ENCODE results near the gene TMC6. TPM values are rescaled to one million over a fixed set of nuclear protein-coding genes. Genes with fewer than 3 reads are reported as not detected.

Gene TMC6
- total and polyA plus RNA-seq, 2 of the 13 experiments (the other 11 are each of a cell fraction or from before 2014, with no cell fraction given) = 48.4 to 99.1 TPM

DNA sequence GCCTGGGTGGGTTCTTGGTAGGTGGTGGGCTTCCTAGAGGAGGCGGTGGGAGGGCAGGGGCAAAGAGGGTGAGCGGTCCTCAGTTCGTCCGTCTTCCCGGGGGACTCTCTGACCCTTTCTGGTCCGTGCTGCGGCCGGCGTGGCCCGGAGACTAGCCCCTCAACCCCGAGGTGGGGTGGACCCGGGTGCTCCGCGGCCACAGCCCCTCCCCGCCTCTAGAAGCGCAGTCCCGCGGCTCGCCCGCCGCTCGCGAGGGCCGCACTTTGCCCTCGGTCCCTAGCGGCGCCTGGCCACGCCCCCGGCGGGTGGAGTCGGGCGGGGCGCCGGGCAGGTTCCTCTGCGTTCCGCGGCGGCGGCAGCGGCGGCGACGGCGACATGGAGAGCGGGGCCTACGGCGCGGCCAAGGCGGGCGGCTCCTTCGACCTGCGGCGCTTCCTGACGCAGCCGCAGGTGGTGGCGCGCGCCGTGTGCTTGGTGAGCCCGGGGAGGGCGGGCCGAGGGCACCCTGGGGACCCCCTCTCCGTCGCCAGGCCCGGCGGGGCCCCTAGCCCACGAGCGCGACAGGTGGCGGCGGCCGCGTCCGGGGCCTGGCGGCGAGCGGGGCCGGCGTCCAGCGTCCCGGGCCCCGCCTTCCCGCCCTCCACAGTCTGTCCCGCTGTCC is 39.8 kb upstream of the TMC6 start, which contains the start of gene SYNGR2 (continued):
- TF ChIP-seq, protein P1, sequence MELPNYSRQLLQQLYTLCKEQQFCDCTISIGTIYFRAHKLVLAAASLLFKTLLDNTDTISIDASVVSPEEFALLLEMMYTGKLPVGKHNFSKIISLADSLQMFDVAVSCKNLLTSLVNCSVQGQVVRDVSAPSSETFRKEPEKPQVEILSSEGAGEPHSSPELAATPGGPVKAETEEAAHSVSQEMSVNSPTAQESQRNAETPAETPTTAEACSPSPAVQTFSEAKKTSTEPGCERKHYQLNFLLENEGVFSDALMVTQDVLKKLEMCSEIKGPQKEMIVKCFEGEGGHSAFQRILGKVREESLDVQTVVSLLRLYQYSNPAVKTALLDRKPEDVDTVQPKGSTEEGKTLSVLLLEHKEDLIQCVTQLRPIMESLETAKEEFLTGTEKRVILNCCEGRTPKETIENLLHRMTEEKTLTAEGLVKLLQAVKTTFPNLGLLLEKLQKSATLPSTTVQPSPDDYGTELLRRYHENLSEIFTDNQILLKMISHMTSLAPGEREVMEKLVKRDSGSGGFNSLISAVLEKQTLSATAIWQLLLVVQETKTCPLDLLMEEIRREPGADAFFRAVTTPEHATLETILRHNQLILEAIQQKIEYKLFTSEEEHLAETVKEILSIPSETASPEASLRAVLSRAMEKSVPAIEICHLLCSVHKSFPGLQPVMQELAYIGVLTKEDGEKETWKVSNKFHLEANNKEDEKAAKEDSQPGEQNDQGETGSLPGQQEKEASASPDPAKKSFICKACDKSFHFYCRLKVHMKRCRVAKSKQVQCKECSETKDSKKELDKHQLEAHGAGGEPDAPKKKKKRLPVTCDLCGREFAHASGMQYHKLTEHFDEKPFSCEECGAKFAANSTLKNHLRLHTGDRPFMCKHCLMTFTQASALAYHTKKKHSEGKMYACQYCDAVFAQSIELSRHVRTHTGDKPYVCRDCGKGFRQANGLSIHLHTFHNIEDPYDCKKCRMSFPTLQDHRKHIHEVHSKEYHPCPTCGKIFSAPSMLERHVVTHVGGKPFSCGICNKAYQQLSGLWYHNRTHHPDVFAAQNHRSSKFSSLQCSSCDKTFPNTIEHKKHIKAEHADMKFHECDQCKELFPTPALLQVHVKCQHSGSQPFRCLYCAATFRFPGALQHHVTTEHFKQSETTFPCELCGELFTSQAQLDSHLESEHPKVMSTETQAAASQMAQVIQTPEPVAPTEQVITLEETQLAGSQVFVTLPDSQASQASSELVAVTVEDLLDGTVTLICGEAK (IDR thresholded peaks at IDR 0.05) = no peak
- TF ChIP-seq, protein P1 (CRISPR knock-in tag; IDR thresholded peaks at IDR 0.05) = no peak
- no peak for TF ChIP-seq ZNF30 (CRISPR knock-in tag; IDR thresholded peaks at IDR 0.05)
- no peak for TF ChIP-seq ZNF775 (CRISPR knock-in tag; IDR thresholded peaks at IDR 0.05; ENCODE audit: borderline replicate concordance)
- no peak for TF ChIP-seq KDM6A (CRISPR knock-in tag; IDR thresholded peaks at IDR 0.05; ENCODE audit: low read depth)
- 0 out of 2 replicates have a peak, but pooled peaks have one; percentile 26 for TF ChIP-seq ZNF253 (CRISPR knock-in tag; IDR thresholded peaks at IDR 0.05; ENCODE audit: borderline replicate concordance)
- no peak for TF ChIP-seq RBAK (CRISPR knock-in tag; IDR thresholded peaks at IDR 0.05)
- TF ChIP-seq RXRB (CRISPR knock-in tag; IDR thresholded peaks at IDR 0.05; ENCODE audit: borderline replicate concordance) = peak; percentile 22; the same call in 1 of the 2 replicates

Measured in HepG2 (cell line).